K562 (cell line): ENCODE measurements around the gene MUC16.

Experiments used
- ETV6 ChIP-seq, 3 experiments: fragments of 150-350 bp in 1 of 3; sonication (generic) in 1 of 3; formaldehyde crosslinking in 1 of 3; IDR thresholded peaks; 2 replicates each; pipeline versions ENCODE4 v1.6.1 to v1.8.0; 2014 to 2022; ENCODE audit warnings: borderline replicate concordance in 2 of 3, low read depth in 2 of 3, antibody characterized with exemption in 1 of 3, low read length in 1 of 3, mild to moderate bottlenecking in 1 of 3, missing genetic modification reagents in 1 of 3
- EZH2 ChIP-seq: IDR thresholded peaks from 2 replicates; pipeline ENCODE4 v1.6.1; 2012; ENCODE audit warnings: low read depth, mild to moderate bottlenecking, inconsistent platforms, low read length, borderline replicate concordance
- SMC3 ChIP-seq: conservative IDR thresholded peaks from 2 replicates; pipeline ENCODE4 v1.6.1; 2011; ENCODE audit warnings: low read depth, low read length, improper control_type of control experiment; ENCODE audit not compliant: insufficient read depth
- TF ChIP-seq, protein P1 (sequence below): fragments of 450-650 bp; IDR thresholded peaks from 2 replicates; pipeline ENCODE4 v1.6.1; 2016; ENCODE audit warnings: mild to moderate bottlenecking
- TF ChIP-seq, protein P2 (sequence below): IDR thresholded peaks from 2 replicates; pipeline ENCODE4 v1.6.1; 2016; ENCODE audit warnings: missing genetic modification characterization, missing compliant biosample characterization
- TF ChIP-seq, protein P3 (sequence below), 3 experiments: IDR thresholded peaks in 2 of 3; conservative IDR thresholded peaks in 1 of 3; 2 replicates each; pipeline ENCODE4 v1.5.1; 2011 to 2012; ENCODE audit warnings: low read length in 3 of 3, mild to moderate bottlenecking in 3 of 3, control low read depth in 2 of 3, improper control_type of control experiment in 1 of 3, inconsistent platforms in 1 of 3, low read depth in 1 of 3, mixed read lengths in 1 of 3, moderate library complexity in 1 of 3; ENCODE audit not compliant: insufficient read depth in 2 of 3

DNA sequence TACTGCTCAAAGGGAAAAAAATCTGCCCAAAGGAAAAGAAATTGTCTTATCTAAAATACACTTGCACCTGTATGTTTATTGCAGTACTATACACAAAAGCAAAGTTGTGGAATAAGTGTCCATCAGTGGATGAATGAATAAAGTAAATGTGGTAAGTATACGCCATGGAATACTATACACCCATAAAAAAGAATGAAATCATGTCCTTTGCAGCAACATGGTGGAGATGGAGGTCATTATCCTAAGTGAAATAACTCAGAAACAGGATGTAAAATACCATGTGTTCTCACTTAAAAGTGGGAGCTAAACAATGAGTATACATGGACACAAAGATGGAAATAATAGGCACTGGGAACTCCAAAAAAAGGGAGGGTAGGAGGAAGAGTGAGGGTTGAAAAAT lies 3.8 kb upstream of the MUC16 start:
- TF ChIP-seq EZH2 (no peak), ETV6 (IDR thresholded peaks at IDR 0.05; ENCODE audit: borderline replicate concordance in 1 of 2, low read depth in 2 of 2, low read length in 1 of 2) (no peak), ETV6 (CRISPR knock-in tag; IDR thresholded peaks at IDR 0.05; ENCODE audit: borderline replicate concordance) (no peak), SMC3 (no peak)
- TF ChIP-seq, protein P1, sequence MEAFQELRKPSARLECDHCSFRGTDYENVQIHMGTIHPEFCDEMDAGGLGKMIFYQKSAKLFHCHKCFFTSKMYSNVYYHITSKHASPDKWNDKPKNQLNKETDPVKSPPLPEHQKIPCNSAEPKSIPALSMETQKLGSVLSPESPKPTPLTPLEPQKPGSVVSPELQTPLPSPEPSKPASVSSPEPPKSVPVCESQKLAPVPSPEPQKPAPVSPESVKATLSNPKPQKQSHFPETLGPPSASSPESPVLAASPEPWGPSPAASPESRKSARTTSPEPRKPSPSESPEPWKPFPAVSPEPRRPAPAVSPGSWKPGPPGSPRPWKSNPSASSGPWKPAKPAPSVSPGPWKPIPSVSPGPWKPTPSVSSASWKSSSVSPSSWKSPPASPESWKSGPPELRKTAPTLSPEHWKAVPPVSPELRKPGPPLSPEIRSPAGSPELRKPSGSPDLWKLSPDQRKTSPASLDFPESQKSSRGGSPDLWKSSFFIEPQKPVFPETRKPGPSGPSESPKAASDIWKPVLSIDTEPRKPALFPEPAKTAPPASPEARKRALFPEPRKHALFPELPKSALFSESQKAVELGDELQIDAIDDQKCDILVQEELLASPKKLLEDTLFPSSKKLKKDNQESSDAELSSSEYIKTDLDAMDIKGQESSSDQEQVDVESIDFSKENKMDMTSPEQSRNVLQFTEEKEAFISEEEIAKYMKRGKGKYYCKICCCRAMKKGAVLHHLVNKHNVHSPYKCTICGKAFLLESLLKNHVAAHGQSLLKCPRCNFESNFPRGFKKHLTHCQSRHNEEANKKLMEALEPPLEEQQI: no peak
- TF ChIP-seq, protein P2, sequence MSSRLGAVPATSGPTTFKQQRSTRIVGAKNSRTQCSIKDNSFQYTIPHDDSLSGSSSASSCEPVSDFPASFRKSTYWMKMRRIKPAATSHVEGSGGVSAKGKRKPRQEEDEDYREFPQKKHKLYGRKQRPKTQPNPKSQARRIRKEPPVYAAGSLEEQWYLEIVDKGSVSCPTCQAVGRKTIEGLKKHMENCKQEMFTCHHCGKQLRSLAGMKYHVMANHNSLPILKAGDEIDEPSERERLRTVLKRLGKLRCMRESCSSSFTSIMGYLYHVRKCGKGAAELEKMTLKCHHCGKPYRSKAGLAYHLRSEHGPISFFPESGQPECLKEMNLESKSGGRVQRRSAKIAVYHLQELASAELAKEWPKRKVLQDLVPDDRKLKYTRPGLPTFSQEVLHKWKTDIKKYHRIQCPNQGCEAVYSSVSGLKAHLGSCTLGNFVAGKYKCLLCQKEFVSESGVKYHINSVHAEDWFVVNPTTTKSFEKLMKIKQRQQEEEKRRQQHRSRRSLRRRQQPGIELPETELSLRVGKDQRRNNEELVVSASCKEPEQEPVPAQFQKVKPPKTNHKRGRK (tag): no peak
- TF ChIP-seq, protein P3, sequence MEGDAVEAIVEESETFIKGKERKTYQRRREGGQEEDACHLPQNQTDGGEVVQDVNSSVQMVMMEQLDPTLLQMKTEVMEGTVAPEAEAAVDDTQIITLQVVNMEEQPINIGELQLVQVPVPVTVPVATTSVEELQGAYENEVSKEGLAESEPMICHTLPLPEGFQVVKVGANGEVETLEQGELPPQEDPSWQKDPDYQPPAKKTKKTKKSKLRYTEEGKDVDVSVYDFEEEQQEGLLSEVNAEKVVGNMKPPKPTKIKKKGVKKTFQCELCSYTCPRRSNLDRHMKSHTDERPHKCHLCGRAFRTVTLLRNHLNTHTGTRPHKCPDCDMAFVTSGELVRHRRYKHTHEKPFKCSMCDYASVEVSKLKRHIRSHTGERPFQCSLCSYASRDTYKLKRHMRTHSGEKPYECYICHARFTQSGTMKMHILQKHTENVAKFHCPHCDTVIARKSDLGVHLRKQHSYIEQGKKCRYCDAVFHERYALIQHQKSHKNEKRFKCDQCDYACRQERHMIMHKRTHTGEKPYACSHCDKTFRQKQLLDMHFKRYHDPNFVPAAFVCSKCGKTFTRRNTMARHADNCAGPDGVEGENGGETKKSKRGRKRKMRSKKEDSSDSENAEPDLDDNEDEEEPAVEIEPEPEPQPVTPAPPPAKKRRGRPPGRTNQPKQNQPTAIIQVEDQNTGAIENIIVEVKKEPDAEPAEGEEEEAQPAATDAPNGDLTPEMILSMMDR (IDR thresholded peaks at IDR 0.05 in 2 of 3, conservative IDR thresholded peaks at IDR 0.05 in 1 of 3; ENCODE audit: insufficient read depth in 2 of 3, low read depth in 1 of 3, low read length in 3 of 3): no peak
